ENCODE measurements around the gene FGFRL1.
A peak's percentile ranks its signal among the peaks of the same experiment; 100 is the strongest.

Gene FGFRL1

DNA sequence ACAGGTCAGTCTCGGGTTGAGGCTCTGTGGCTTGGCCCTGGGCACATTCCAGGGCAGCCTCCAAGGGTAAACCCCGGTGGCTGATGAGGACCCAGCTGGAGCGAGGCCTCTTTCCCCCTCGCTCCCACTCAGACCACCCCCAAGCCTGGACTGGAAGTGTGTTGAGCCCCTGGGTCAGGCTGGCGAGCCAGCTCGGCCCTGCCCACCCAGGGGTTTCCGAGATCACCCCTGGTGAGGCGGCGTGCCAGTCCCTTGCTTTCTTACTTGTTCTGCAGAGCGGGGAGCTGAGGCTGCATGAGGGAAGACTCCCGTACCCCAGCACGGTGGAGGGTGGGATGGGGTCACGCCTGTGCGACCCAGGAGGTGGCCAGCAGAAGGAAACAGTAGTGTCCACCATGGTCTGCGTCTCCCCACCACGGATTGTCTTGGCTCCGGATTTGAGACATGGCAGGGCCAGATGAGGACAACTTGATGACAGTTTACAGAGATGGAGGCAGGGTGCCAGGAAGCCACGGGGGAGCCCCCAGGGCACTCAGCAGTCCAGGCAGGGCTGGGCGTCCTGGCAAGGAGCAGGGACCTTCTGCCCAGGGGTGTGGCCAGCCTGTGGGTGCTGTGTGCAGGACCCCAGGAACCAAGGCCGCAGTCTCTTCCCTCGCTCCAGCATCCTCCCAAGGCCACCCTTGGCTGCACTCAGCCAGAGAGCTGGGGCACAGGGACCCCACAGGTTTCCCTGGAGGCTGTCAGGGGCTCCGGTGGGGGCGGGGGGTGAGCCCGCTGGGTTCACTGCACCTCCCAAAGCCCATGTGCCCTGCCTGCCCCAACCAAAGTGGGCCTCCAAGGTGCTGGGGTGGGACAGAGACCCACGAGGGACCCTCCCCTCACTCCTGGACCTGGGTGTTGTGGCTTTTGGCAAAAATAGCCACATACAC lies 6.6 kb upstream of the FGFRL1 start:
- H3K4me3 ChIP-seq (ENCODE audit: low read depth, low read length) = no peak overlapping the region
- H3K4me1 ChIP-seq (ENCODE audit: control insufficient read depth, insufficient read depth, low read length) = peaks cover 3% of the 10 kb centered on the region; the same call in 1 of the 2 replicates
- no peak overlapping the region for H3K9ac ChIP-seq (ENCODE audit: low read depth, low read length)
- H3K36me3 ChIP-seq (ENCODE audit: control insufficient read depth, insufficient read depth, low read length) = no peaks in the 10 kb centered on the region
- H3K27me3 ChIP-seq (ENCODE audit: control insufficient read depth, insufficient read depth, low read length) = peaks cover 94% of the 10 kb centered on the region
- H3K9me3 ChIP-seq (ENCODE audit: control insufficient read depth, insufficient read depth, low read length) = no peaks in the 10 kb centered on the region
- H3K27ac ChIP-seq (ENCODE audit: low read depth, low read length) = no peak overlapping the region

DNA sequence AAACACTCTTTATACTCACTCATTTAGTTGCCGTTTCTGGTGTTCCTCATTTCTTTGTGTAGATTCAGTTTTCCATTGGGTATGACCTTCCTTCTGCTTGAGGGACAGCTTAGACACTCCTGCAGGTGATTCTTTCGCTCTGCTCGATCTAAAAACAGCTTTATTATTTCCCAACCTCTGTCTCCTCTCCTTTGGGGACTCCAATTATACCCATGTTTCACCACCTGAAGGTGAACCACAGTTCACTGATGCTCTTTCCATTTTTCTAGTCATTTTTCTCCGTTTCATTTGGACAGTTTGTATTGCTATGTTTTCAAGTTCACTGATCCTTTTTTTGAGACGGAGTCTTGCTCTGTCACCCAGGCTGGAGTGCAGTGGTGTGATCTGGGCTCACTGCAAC lies 4.6 kb upstream of the FGFRL1 start:
- Histone ChIP-seq H3K4me1 (ENCODE audit: control insufficient read depth, insufficient read depth, low read length) (peaks cover 11% of the 10 kb centered on the region; the same call in 1 of the 2 replicates), H3K27ac (ENCODE audit: low read depth, low read length) (no peak overlapping the region), H3K9ac (ENCODE audit: low read depth, low read length) (no peak overlapping the region), H3K27me3 (ENCODE audit: control insufficient read depth, insufficient read depth, low read length) (peaks cover 87% of the 10 kb centered on the region), H3K36me3 (ENCODE audit: control insufficient read depth, insufficient read depth, low read length) (no peaks in the 10 kb centered on the region), H3K4me3 (ENCODE audit: low read depth, low read length) (no peak overlapping the region), H3K9me3 (ENCODE audit: control insufficient read depth, insufficient read depth, low read length) (no peaks in the 10 kb centered on the region)

- H3K9ac ChIP-seq (ENCODE audit: low read depth, low read length) = no peak overlapping the region
- H3K27ac ChIP-seq (ENCODE audit: low read depth, low read length) = no peak overlapping the region
- H3K27me3 ChIP-seq (ENCODE audit: control insufficient read depth, insufficient read depth, low read length) = peaks cover 70% of the 10 kb centered on the region
- no peaks in the 10 kb centered on the region for H3K9me3 ChIP-seq (ENCODE audit: control insufficient read depth, insufficient read depth, low read length)
- no peaks in the 10 kb centered on the region for H3K36me3 ChIP-seq (ENCODE audit: control insufficient read depth, insufficient read depth, low read length)
- peak overlapping the region; percentile 64 for H3K4me3 ChIP-seq (ENCODE audit: low read depth, low read length)
- H3K4me1 ChIP-seq (ENCODE audit: control insufficient read depth, insufficient read depth, low read length) = peaks cover 11% of the 10 kb centered on the region; the same call in 1 of the 2 replicates
Observed at GRCh38 chr4:1008840-1009541, 2.4 kb upstream of the FGFRL1 start.

GRCh38 chr4:1009542-1010394 lies 1.7 kb upstream of the FGFRL1 start:
- no peaks in the 10 kb centered on the region for H3K9me3 ChIP-seq (ENCODE audit: control insufficient read depth, insufficient read depth, low read length)
- no peaks in the 10 kb centered on the region for H3K36me3 ChIP-seq (ENCODE audit: control insufficient read depth, insufficient read depth, low read length)
- no peak overlapping the region for H3K9ac ChIP-seq (ENCODE audit: low read depth, low read length)
- H3K4me3 ChIP-seq (ENCODE audit: low read depth, low read length) = peak overlapping the region; percentile 64
- H3K27ac ChIP-seq (ENCODE audit: low read depth, low read length) = no peak overlapping the region
- H3K27me3 ChIP-seq (ENCODE audit: control insufficient read depth, insufficient read depth, low read length) = peaks cover 62% of the 10 kb centered on the region
- H3K4me1 ChIP-seq (ENCODE audit: control insufficient read depth, insufficient read depth, low read length) = peaks cover 11% of the 10 kb centered on the region; the same call in 1 of the 2 replicates

GRCh38 chr4:1010395-1011021 lies 918 bp upstream of the FGFRL1 start:
- Histone ChIP-seq H3K9me3 (ENCODE audit: control insufficient read depth, insufficient read depth, low read length) (no peaks in the 10 kb centered on the region), H3K27ac (ENCODE audit: low read depth, low read length) (no peak overlapping the region), H3K9ac (ENCODE audit: low read depth, low read length) (no peak overlapping the region), H3K4me3 (ENCODE audit: low read depth, low read length) (peak overlapping the region; percentile 61; the same call in 1 of the 2 replicates), H3K27me3 (ENCODE audit: control insufficient read depth, insufficient read depth, low read length) (peaks cover 55% of the 10 kb centered on the region), H3K4me1 (ENCODE audit: control insufficient read depth, insufficient read depth, low read length) (peaks cover 11% of the 10 kb centered on the region; the same call in 1 of the 2 replicates), H3K36me3 (ENCODE audit: control insufficient read depth, insufficient read depth, low read length) (no peaks in the 10 kb centered on the region)

DNA sequence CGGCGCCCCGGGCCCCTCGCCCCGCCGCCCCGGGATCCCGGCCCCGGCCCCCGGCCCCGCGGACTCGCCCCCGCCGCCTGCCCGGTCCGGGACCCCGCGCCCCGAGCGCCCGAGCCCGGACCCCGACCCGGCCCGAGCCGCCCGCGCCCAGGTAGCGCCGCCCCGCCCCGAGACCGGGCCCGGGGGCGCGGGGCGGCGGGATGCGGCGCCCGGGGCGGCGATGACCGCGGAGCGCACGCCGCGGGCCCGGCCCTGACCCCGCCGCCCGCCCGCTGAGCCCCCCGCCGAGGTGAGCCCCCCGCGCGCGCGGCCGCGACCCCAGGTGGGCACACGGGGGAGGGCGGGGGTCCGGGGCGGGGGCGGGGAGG lies 224 bp downstream of the FGFRL1 start:
- Histone ChIP-seq H3K9me3 (ENCODE audit: control insufficient read depth, insufficient read depth, low read length) (no peaks in the 10 kb centered on the region), H3K4me3 (ENCODE audit: low read depth, low read length) (no peak overlapping the region), H3K9ac (ENCODE audit: low read depth, low read length) (no peak overlapping the region), H3K4me1 (ENCODE audit: control insufficient read depth, insufficient read depth, low read length) (peaks cover 11% of the 10 kb centered on the region; the same call in 1 of the 2 replicates), H3K27ac (ENCODE audit: low read depth, low read length) (no peak overlapping the region), H3K27me3 (ENCODE audit: control insufficient read depth, insufficient read depth, low read length) (peaks cover 45% of the 10 kb centered on the region), H3K36me3 (ENCODE audit: control insufficient read depth, insufficient read depth, low read length) (no peaks in the 10 kb centered on the region)

DNA sequence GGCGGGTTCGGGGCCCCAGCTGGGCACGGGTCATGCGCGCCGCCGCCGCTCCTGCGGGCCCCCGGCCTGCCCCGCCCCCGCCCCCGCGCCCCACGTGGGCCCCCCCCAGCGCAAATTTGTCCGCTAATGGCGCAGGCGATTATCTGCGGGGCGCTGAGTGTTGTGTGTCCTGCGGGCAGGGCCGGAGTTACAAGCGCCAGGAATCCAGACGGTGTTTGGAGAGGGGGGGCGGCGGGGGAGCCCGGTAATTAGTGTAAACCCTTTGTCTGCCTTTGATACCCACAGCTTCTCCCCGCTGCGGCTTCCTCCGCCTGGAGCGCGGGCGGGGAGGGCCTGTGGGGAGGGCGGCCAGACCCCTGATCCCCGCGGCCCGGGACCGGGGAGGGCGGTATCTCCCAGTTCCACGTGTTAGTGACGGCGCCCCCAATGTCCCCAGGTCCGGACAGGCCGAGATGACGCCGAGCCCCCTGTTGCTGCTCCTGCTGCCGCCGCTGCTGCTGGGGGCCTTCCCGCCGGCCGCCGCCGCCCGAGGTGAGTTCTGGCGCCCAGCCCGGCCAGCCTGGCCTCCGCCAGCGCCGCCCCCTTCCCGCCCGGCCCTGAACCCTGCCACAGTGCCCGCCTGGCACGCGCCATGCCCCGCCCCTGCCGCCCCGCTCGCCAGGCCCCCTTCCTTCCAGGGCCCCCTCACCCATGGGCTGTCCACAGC lies 761 bp downstream of the FGFRL1 start:
- H3K27ac ChIP-seq (ENCODE audit: low read depth, low read length) = no peak overlapping the region
- H3K36me3 ChIP-seq (ENCODE audit: control insufficient read depth, insufficient read depth, low read length) = no peaks in the 10 kb centered on the region
- peaks cover 11% of the 10 kb centered on the region; the same call in 1 of the 2 replicates for H3K4me1 ChIP-seq (ENCODE audit: control insufficient read depth, insufficient read depth, low read length)
- peaks cover 40% of the 10 kb centered on the region for H3K27me3 ChIP-seq (ENCODE audit: control insufficient read depth, insufficient read depth, low read length)
- no peaks in the 10 kb centered on the region for H3K9me3 ChIP-seq (ENCODE audit: control insufficient read depth, insufficient read depth, low read length)
- no peak overlapping the region for H3K9ac ChIP-seq (ENCODE audit: low read depth, low read length)
- peak overlapping the region; percentile 56 for H3K4me3 ChIP-seq (ENCODE audit: low read depth, low read length)

- H3K27ac ChIP-seq (ENCODE audit: low read depth, low read length) = no peak overlapping the region
- H3K36me3 ChIP-seq (ENCODE audit: control insufficient read depth, insufficient read depth, low read length) = no peaks in the 10 kb centered on the region
- H3K9ac ChIP-seq (ENCODE audit: low read depth, low read length) = no peak overlapping the region
- H3K4me3 ChIP-seq (ENCODE audit: low read depth, low read length) = no peak overlapping the region
- peaks cover 11% of the 10 kb centered on the region; the same call in 1 of the 2 replicates for H3K4me1 ChIP-seq (ENCODE audit: control insufficient read depth, insufficient read depth, low read length)
- peaks cover 27% of the 10 kb centered on the region for H3K27me3 ChIP-seq (ENCODE audit: control insufficient read depth, insufficient read depth, low read length)
- H3K9me3 ChIP-seq (ENCODE audit: control insufficient read depth, insufficient read depth, low read length) = no peaks in the 10 kb centered on the region
Observed at GRCh38 chr4:1013225-1014073, 2.0 kb downstream of the FGFRL1 start.

- H3K4me1 ChIP-seq (ENCODE audit: control insufficient read depth, insufficient read depth, low read length) = peaks cover 12% of the 10 kb centered on the region; the same call in 1 of the 2 replicates
- peaks cover 19% of the 10 kb centered on the region for H3K27me3 ChIP-seq (ENCODE audit: control insufficient read depth, insufficient read depth, low read length)
- H3K27ac ChIP-seq (ENCODE audit: low read depth, low read length) = no peak overlapping the region
- no peaks in the 10 kb centered on the region for H3K9me3 ChIP-seq (ENCODE audit: control insufficient read depth, insufficient read depth, low read length)
- H3K9ac ChIP-seq (ENCODE audit: low read depth, low read length) = no peak overlapping the region
- H3K36me3 ChIP-seq (ENCODE audit: control insufficient read depth, insufficient read depth, low read length) = no peaks in the 10 kb centered on the region
- H3K4me3 ChIP-seq (ENCODE audit: low read depth, low read length) = no peak overlapping the region
Observed at GRCh38 chr4:1014291-1015167, 3.1 kb downstream of the FGFRL1 start.
